Mammary epithelial cell (primary cell): ENCODE results near the gene ALOX12B.

ENCODE experiments used
- EZH2 ChIP-seq: IDR thresholded peaks from 2 replicates; pipeline ENCODE4 v1.6.1; 2012; ENCODE audit warnings: low read length, inconsistent platforms, borderline replicate concordance
- TF ChIP-seq, protein P1 (sequence below), 2 donors: IDR thresholded peaks in 1 of 2; conservative IDR thresholded peaks in 1 of 2; 2 replicates each; pipeline ENCODE4 v1.5.1; 2011 to 2012; ENCODE audit warnings: inconsistent platforms in 2 of 2, low read length in 2 of 2, mild to moderate bottlenecking in 2 of 2, control low read depth in 1 of 2, low read depth in 1 of 2; ENCODE audit not compliant: insufficient read depth in 1 of 2; ENCODE audit errors: extremely low read depth in 1 of 2

GRCh38 chr17:8122422-8122923 lies 35.0 kb upstream of the ALOX12B start:
- TF ChIP-seq, protein P1, sequence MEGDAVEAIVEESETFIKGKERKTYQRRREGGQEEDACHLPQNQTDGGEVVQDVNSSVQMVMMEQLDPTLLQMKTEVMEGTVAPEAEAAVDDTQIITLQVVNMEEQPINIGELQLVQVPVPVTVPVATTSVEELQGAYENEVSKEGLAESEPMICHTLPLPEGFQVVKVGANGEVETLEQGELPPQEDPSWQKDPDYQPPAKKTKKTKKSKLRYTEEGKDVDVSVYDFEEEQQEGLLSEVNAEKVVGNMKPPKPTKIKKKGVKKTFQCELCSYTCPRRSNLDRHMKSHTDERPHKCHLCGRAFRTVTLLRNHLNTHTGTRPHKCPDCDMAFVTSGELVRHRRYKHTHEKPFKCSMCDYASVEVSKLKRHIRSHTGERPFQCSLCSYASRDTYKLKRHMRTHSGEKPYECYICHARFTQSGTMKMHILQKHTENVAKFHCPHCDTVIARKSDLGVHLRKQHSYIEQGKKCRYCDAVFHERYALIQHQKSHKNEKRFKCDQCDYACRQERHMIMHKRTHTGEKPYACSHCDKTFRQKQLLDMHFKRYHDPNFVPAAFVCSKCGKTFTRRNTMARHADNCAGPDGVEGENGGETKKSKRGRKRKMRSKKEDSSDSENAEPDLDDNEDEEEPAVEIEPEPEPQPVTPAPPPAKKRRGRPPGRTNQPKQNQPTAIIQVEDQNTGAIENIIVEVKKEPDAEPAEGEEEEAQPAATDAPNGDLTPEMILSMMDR (conservative IDR thresholded peaks at IDR 0.05 in 1 of 2, IDR thresholded peaks at IDR 0.05 in 1 of 2; ENCODE audit: extremely low read depth in 1 of 2, insufficient read depth in 1 of 2, low read depth in 1 of 2, low read length in 2 of 2), result no peak
- TF ChIP-seq EZH2, result no peak
